Motor neuron (in vitro differentiated cells): Measurements from ENCODE around the gene VWDE. TPM values are rescaled to one million over a fixed set of nuclear protein-coding genes. Genes with fewer than 3 reads are reported as not detected.

Experiments
- ATAC-seq, 8 experiments: fragments of 200-7000 bp; cut with Tn5 transposase; replicated peaks in 6 of 8; 2 replicates each; pipeline ENCODE4 v1.8.0; 2021; ENCODE audit warnings: mild to moderate bottlenecking in 8 of 8, moderate library complexity in 8 of 8
- H3K27ac ChIP-seq, 2 donors: fragments of 250-450 bp; sonication (Bioruptor Pico); 2 replicates each; pipeline ENCODE4 v1.9.0; 2021; ENCODE audit warnings: antibody characterized with exemption in 2 of 2, mild to moderate bottlenecking in 2 of 2, moderate library complexity in 1 of 2
- H3K4me1 ChIP-seq, 2 donors: fragments of 250-450 bp; sonication (Bioruptor Pico); replicated peaks in 1 of 2; 2 replicates each; pipeline ENCODE4 v1.6.1; 2021; ENCODE audit warnings: antibody characterized with exemption in 2 of 2, mild to moderate bottlenecking in 2 of 2, moderate library complexity in 1 of 2
- H3K4me3 ChIP-seq, 5 donors: fragments of 250-450 bp; sonication (Bioruptor Pico); 2 replicates each; pipeline ENCODE4 v1.9.0; 2021; ENCODE audit warnings: antibody characterized with exemption in 5 of 5, mild to moderate bottlenecking in 5 of 5, moderate library complexity in 4 of 5
- WGBS, 10 experiments: fragments of 450-650 bp; shearing (Covaris generic); methylation state at CpG; one replicate each; pipeline ENCODE4 v1.0.0; 2022; 5-methylcytosine and 5-hydroxymethylcytosine counted together
- in situ Hi-C, 9 experiments: fragments of 400-800 bp; cut with MboI; loops; one replicate each; pipeline ENCODE4 v1.15.0; 2021; ENCODE audit warnings: low sequenced_read_pairs in 9 of 9, low pct_unique_long_range_greater_than_20kb in 2 of 9; ENCODE audit not compliant: unreplicated experiment in 9 of 9
- total RNA-seq, 8 experiments: library from RNA; unstranded; fragments of 300-600 nt; gene quantifications; 2 replicates each; pipeline versions ENCODE4 v1.2.3 to v1.2.4, GENCODE V29; 2022

VWDE gene
- total RNA-seq, 8 experiments from 2014 or later = 0.16 to 1.4 (median 0.82) TPM; not detected in 1

- Histone ChIP-seq H3K4me3 (no peak overlapping the region), H3K27ac (no peak overlapping the region), H3K4me1 (no peaks in the 10 kb centered on the region)
- no peak for ATAC-seq
- in situ Hi-C loops = no loop called here
- WGBS, 10 experiments = 22 to 100% (median 67%) methylated on average over 1 to 2 of the region's 2 CpGs; no CpG with 5 or more reads in 5 of the 10 experiments
Measured at GRCh38 chr7:12294701-12295100, 109.0 kb downstream of the VWDE start.

GRCh38 chr7:12291870-12292269 is 111.8 kb downstream of the VWDE start:
- Histone ChIP-seq H3K4me1 (peaks cover 0 to 3% of the 10 kb centered on the region in 2 donors), H3K4me3 (no peak overlapping the region), H3K27ac (no peak overlapping the region)
- ATAC-seq = no peak
- WGBS, 10 experiments = 33 to 100% (median 38%) methylated on average over 1 of the region's 1 CpG; no CpG with 5 or more reads in 7 of the 10 experiments
- in situ Hi-C loops = no loop called here

- no peak overlapping the region for H3K4me3 ChIP-seq
- no peak overlapping the region for H3K27ac ChIP-seq
- WGBS, 10 experiments = 0 to 100% (median 83%) methylated on average over 1 of the region's 1 CpG; no CpG with 5 or more reads in 3 of the 10 experiments
- H3K4me1 ChIP-seq = peaks cover 0 to 3% of the 10 kb centered on the region in 2 donors
- ATAC-seq = peak in 2 of 8 experiments; percentile 69 to 82
- in situ Hi-C loops = no loop called here
Measured at GRCh38 chr7:12290761-12291160, 112.9 kb downstream of the VWDE start.

- no peak overlapping the region for H3K27ac ChIP-seq
- no peak for ATAC-seq
- WGBS, 10 experiments = 73 to 100% (median 93%) methylated on average over 1 to 5 of the region's 6 CpGs; no CpG with 5 or more reads in 5 of the 10 experiments
- in situ Hi-C loops = no loop called here
- H3K4me3 ChIP-seq = no peak overlapping the region
- peaks cover 0 to 3% of the 10 kb centered on the region in 2 donors for H3K4me1 ChIP-seq
Measured at GRCh38 chr7:12289996-12290395, 113.7 kb downstream of the VWDE start.

GRCh38 chr7:12287901-12288300 is 115.8 kb downstream of the VWDE start:
- in situ Hi-C loops = no loop called here
- no peak overlapping the region for H3K4me3 ChIP-seq
- no peak overlapping the region for H3K27ac ChIP-seq
- WGBS, 10 experiments = 0 to 67% (median 14%) methylated on average over 1 of the region's 1 CpG; no CpG with 5 or more reads in 1 of the 10 experiments
- H3K4me1 ChIP-seq = peaks cover 0 to 3% of the 10 kb centered on the region in 2 donors
- peak in 1 of 8 experiments; percentile 32 for ATAC-seq

- peak in 6 of 8 experiments; percentile 33 to 78 (median 58) for ATAC-seq
- no peak overlapping the region for H3K27ac ChIP-seq
- H3K4me3 ChIP-seq = no peak overlapping the region
- H3K4me1 ChIP-seq = no peaks in the 10 kb centered on the region
- in situ Hi-C loops = no loop called here
- WGBS, 10 experiments = 9 to 100% (median 67%) methylated on average over 1 of the region's 1 CpG; no CpG with 5 or more reads in 1 of the 10 experiments
Measured at GRCh38 chr7:12281038-12281437, 122.6 kb downstream of the VWDE start.

Other genes starting within 250 kb of the VWDE start
- gene TMEM106B, start 192.6 kb downstream of the VWDE start, total RNA-seq = 10 to 100 TPM; 25.4 to 56.6 (median 41.8) TPM
- 100 to 1,000 TPM in 2 of 8 experiments, 10 to 100 TPM in 1, 1 to 10 TPM in 2, under 1 TPM in 3; 0.37 to 153 (median 2.4) TPM for gene SCIN, start 166.9 kb upstream of the VWDE start, total RNA-seq